SK-N-SH treated with all-trans-retinoic acid at 6 μM for 48 hours (cell line): ENCODE results near the gene NRDE2.

Source experiments
- RARB ChIP-seq: fragments of 250-450 bp; sonication (Bioruptor Pico); IDR thresholded peaks from 2 replicates; pipeline ENCODE4 v1.8.0; 2021; ENCODE audit warnings: mild to moderate bottlenecking, moderate library complexity
- ZC3H10 ChIP-seq: fragments of 250-450 bp; sonication (Bioruptor Pico); IDR thresholded peaks from 2 replicates; pipeline ENCODE4 v1.5.1; 2021; ENCODE audit warnings: mild to moderate bottlenecking, moderate library complexity
- TF ChIP-seq, protein P1 (sequence below): fragments of 250-450 bp; sonication (Bioruptor Pico); IDR thresholded peaks from 2 replicates; pipeline ENCODE4 v1.8.0; 2021; ENCODE audit warnings: low read depth, mild to moderate bottlenecking, moderate library complexity, borderline replicate concordance

DNA sequence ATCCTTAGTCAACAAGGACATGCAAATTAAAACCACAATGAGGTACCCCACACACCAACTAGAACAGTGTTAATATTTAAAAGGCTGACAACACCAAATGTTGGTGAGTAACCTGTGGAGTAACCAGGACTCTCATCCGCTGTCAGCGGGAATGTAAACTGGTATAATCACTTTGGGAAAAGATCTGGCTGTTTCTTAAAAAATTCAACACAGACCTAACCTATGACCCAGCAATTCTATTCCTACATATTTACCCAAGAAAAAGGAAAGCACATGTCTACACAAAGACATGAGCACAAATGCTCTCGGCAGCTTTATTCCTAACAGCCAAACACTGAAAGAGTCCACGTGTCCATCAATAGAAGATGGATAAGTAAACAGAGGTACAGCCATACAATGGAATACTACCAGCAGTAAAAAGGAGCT is 26.6 kb downstream of the NRDE2 start:
- TF ChIP-seq, protein P1, sequence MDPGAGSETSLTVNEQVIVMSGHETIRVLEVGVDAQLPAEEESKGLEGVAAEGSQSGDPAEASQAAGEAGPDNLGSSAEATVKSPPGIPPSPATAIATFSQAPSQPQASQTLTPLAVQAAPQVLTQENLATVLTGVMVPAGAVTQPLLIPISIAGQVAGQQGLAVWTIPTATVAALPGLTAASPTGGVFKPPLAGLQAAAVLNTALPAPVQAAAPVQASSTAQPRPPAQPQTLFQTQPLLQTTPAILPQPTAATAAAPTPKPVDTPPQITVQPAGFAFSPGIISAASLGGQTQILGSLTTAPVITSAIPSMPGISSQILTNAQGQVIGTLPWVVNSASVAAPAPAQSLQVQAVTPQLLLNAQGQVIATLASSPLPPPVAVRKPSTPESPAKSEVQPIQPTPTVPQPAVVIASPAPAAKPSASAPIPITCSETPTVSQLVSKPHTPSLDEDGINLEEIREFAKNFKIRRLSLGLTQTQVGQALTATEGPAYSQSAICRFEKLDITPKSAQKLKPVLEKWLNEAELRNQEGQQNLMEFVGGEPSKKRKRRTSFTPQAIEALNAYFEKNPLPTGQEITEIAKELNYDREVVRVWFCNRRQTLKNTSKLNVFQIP (CRISPR knock-in tag), result no peak
- TF ChIP-seq RARB (CRISPR knock-in tag) (no peak), ZC3H10 (CRISPR knock-in tag) (no peak)
